DOHH2 (cell line): ENCODE measurements around the gene KIAA1671.

ENCODE experiments used
- H3F3A ChIP-seq: fragments of 200-600 bp; sonication (generic), shearing (Covaris generic); 2 replicates; pipeline ENCODE4 v1.6.0; 2016; ENCODE audit warnings: antibody characterized with exemption, mild to moderate bottlenecking; ENCODE audit not compliant: control insufficient read depth, insufficient read depth
- H3K27ac ChIP-seq: fragments of 200-600 bp; sonication (generic); 2 replicates; pipeline ENCODE4 v1.5.1; 2014; ENCODE audit warnings: low read depth, mild to moderate bottlenecking, low read length, moderate library complexity
- H3K27me3 ChIP-seq: fragments of 200-600 bp; sonication (generic); 2 replicates; pipeline ENCODE4 v1.6.1; 2014; ENCODE audit warnings: mild to moderate bottlenecking, low read length, mixed read lengths; ENCODE audit not compliant: control insufficient read depth
- H3K36me3 ChIP-seq: fragments of 200-600 bp; sonication (generic); 2 replicates; pipeline ENCODE4 v1.6.1; 2014; ENCODE audit warnings: mild to moderate bottlenecking, low read length, moderate library complexity, mixed read lengths; ENCODE audit not compliant: control insufficient read depth
- H3K4me1 ChIP-seq: fragments of 200-600 bp; sonication (generic); 2 replicates; pipeline ENCODE4 v1.6.1; 2014; ENCODE audit warnings: mild to moderate bottlenecking, low read length, mixed read lengths; ENCODE audit not compliant: control insufficient read depth
- H3K4me2 ChIP-seq: fragments of 200-600 bp; sonication (generic); 2 replicates; pipeline ENCODE4 v1.6.0; 2014; ENCODE audit warnings: mild to moderate bottlenecking, low read length, moderate library complexity
- H3K4me3 ChIP-seq: fragments of 200-600 bp; sonication (generic); 2 replicates; pipeline ENCODE4 v1.5.1; 2014; ENCODE audit warnings: mild to moderate bottlenecking, low read length, mixed read lengths
- H3K79me2 ChIP-seq: fragments of 200-600 bp; sonication (generic); 2 replicates; pipeline ENCODE4 v1.6.1; 2014; ENCODE audit warnings: mild to moderate bottlenecking, low read length, mixed read lengths; ENCODE audit not compliant: control insufficient read depth
- H3K9me2 ChIP-seq: fragments of 200-600 bp; sonication (generic); replicated peaks from 2 replicates; pipeline ENCODE4 v1.6.1; 2014; ENCODE audit warnings: mild to moderate bottlenecking, low read length, mixed read lengths; ENCODE audit not compliant: control insufficient read depth
- H3K9me3 ChIP-seq: fragments of 200-600 bp; sonication (generic); 2 replicates; pipeline ENCODE4 v1.6.1; 2014; ENCODE audit warnings: antibody characterized with exemption, low read length, mixed read lengths; ENCODE audit not compliant: control insufficient read depth, insufficient read depth
- H4K20me1 ChIP-seq: fragments of 200-600 bp; sonication (generic); 2 replicates; pipeline ENCODE4 v1.6.0; 2014; ENCODE audit warnings: low read depth, mild to moderate bottlenecking, antibody characterized with exemption, low read length, moderate library complexity; ENCODE audit not compliant: control insufficient read depth, insufficient read depth
- CTCF ChIP-seq: fragments of 200-600 bp; sonication (generic); IDR thresholded peaks from one replicate; pipeline ENCODE4 v1.5.1; 2014; ENCODE audit warnings: antibody characterized with exemption, mild to moderate bottlenecking, low read depth, low read length; ENCODE audit not compliant: poor library complexity, severe bottlenecking
- EZH2phosphoT487 ChIP-seq: fragments of 200-600 bp; sonication (generic); IDR thresholded peaks from 2 replicates; pipeline ENCODE4 v1.6.1; 2017; ENCODE audit warnings: borderline replicate concordance, mild to moderate bottlenecking, antibody characterized with exemption, low read length, moderate library complexity, mixed read lengths

Gene KIAA1671

GRCh38 chr22:24972369-24972768, 19.9 kb downstream of the KIAA1671 start:
- Histone ChIP-seq H3K27me3 (no peaks in the 10 kb centered on the region), H3K27ac (no peak overlapping the region), H3K9me2 (no peaks in the 10 kb centered on the region), H3F3A (no peaks in the 10 kb centered on the region), H3K4me2 (no peak overlapping the region), H3K4me3 (no peak overlapping the region), H3K79me2 (no peaks in the 10 kb centered on the region), H4K20me1 (no peaks in the 10 kb centered on the region), H3K36me3 (no peaks in the 10 kb centered on the region), H3K4me1 (no peaks in the 10 kb centered on the region), H3K9me3 (no peaks in the 10 kb centered on the region)
- TF ChIP-seq EZH2phosphoT487 (no peak), CTCF (no peak)

DNA sequence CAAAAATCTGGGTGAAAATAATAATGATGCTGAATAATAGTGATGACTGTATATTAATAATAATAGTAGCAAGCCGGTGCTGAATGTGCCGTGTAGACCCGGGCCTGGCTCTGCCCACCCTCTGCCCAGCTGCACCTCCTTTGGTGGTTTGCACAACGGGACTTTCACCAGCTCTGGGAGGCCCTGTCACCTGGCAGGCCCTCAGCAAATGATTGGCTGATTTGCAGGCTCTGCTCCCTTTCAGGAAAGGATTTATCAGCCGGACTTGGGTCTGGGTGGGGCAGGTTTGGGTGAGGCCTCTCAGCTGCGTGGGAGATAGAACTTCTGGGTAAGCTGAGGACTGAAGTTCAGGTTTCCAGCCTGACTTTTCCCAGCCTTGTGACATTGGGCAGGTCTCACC, 21.4 kb downstream of the KIAA1671 start:
- H3K79me2 ChIP-seq, result no peaks in the 10 kb centered on the region
- H3K27ac ChIP-seq, result no peak overlapping the region
- no peaks in the 10 kb centered on the region for H3K4me1 ChIP-seq

DNA sequence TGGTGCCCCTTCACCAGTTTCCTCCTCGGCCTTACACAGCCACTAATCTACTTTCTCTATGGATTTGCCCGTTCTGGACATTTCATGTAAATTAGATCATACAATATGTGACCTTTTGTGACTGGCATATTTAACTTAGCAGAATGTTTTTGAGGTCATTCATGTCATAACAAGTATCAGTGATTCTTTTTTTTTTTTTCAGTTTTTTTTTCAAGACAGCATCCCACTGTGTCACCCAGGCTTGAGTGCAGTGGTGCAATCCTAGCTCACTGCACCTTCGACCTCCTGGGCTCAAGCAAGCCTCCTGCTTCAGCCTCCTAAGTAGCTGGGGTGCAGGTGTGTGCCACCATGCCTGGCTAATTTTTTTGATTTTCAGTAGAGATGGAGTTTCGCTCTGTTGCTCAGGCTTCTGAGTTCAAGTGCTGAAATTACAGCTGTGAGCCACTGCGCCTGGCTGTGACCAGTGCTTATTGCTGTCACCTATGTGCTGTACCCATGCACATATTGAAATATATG, 22.7 kb downstream of the KIAA1671 start:
- H3K27ac ChIP-seq, result no peak overlapping the region

More for the DNA sequence above, 21.4 kb downstream of the KIAA1671 start:
- Histone ChIP-seq H3K4me2 (no peak overlapping the region), H3F3A (no peaks in the 10 kb centered on the region), H3K27me3 (no peaks in the 10 kb centered on the region), H4K20me1 (no peaks in the 10 kb centered on the region), H3K9me3 (no peaks in the 10 kb centered on the region), H3K4me3 (no peak overlapping the region), H3K9me2 (no peaks in the 10 kb centered on the region), H3K36me3 (no peaks in the 10 kb centered on the region)
- no peak for TF ChIP-seq EZH2phosphoT487
- TF ChIP-seq CTCF, result no peak

More for the DNA sequence above, 22.7 kb downstream of the KIAA1671 start:
- H3K4me1 ChIP-seq, result no peaks in the 10 kb centered on the region
- H4K20me1 ChIP-seq, result no peaks in the 10 kb centered on the region
- H3F3A ChIP-seq, result no peaks in the 10 kb centered on the region
- no peak for TF ChIP-seq EZH2phosphoT487
- no peak for TF ChIP-seq CTCF
- H3K9me2 ChIP-seq, result no peaks in the 10 kb centered on the region
- no peaks in the 10 kb centered on the region for H3K27me3 ChIP-seq
- no peaks in the 10 kb centered on the region for H3K36me3 ChIP-seq
- H3K4me3 ChIP-seq, result no peak overlapping the region
- H3K79me2 ChIP-seq, result no peaks in the 10 kb centered on the region
- no peaks in the 10 kb centered on the region for H3K9me3 ChIP-seq
- no peak overlapping the region for H3K4me2 ChIP-seq
